Neural cell (in vitro differentiated cells): Measurements from ENCODE around the gene MYO1H. TPM values are rescaled to one million over a fixed set of nuclear protein-coding genes. Genes with fewer than 3 reads are reported as not detected.

Source experiments
- H2AFZ ChIP-seq: fragments of 200-600, 300-800 bp; sonication (generic), shearing (Covaris generic); 2 replicates; pipeline ENCODE4 v1.6.0; 2014; ENCODE audit warnings: low read depth, mild to moderate bottlenecking, antibody characterized with exemption, low read length, moderate library complexity
- H3F3A ChIP-seq: fragments of 200-600 bp; shearing (Covaris generic); 2 replicates; pipeline ENCODE4 v1.6.1; 2016; ENCODE audit warnings: mild to moderate bottlenecking, moderate library complexity, mixed read lengths, antibody characterized with exemption, low read length; ENCODE audit not compliant: insufficient read depth, poor library complexity, severe bottlenecking
- H3K27ac ChIP-seq: fragments of 200-600, 300-800 bp; sonication (generic), shearing (Covaris generic); 2 replicates; pipeline ENCODE4 v1.5.1; 2014; ENCODE audit warnings: mild to moderate bottlenecking, low read length, moderate library complexity
- H3K27me3 ChIP-seq: fragments of 300-800, 200-600 bp; sonication (generic), shearing (Covaris generic); 2 replicates; pipeline ENCODE4 v1.6.0; 2014; ENCODE audit warnings: mild to moderate bottlenecking, low read depth, low read length, moderate library complexity; ENCODE audit not compliant: insufficient read depth
- H3K36me3 ChIP-seq: fragments of 300-800, 200-600 bp; sonication (generic), shearing (Covaris generic); 2 replicates; pipeline ENCODE4 v1.5.1; 2014; ENCODE audit warnings: mild to moderate bottlenecking, antibody characterized with exemption, low read length, moderate library complexity; ENCODE audit not compliant: insufficient read depth
- H3K4me2 ChIP-seq: fragments of 300-800, 200-600 bp; sonication (generic), shearing (Covaris generic); 2 replicates; pipeline ENCODE4 v1.6.0; 2014; ENCODE audit warnings: mild to moderate bottlenecking, low read length
- H3K4me3 ChIP-seq: fragments of 300-800, 200-600 bp; sonication (generic), shearing (Covaris generic); 2 replicates; pipeline ENCODE4 v1.5.1; 2014; ENCODE audit warnings: mild to moderate bottlenecking, low read length, moderate library complexity
- H3K79me2 ChIP-seq: fragments of 200-600 bp; shearing (Covaris generic); replicated peaks from 2 replicates; pipeline ENCODE4 v1.6.0; 2014; ENCODE audit warnings: mild to moderate bottlenecking, low read length, moderate library complexity; ENCODE audit not compliant: insufficient read depth
- H3K9ac ChIP-seq: fragments of 300-800, 200-600 bp; sonication (generic), shearing (Covaris generic); 2 replicates; pipeline ENCODE4 v1.6.1; 2016; ENCODE audit warnings: mild to moderate bottlenecking, low read length, mixed read lengths
- H3K9me2 ChIP-seq: fragments of 200-600 bp; shearing (Covaris generic); 2 replicates; pipeline ENCODE4 v1.6.1; 2016; ENCODE audit warnings: mild to moderate bottlenecking, low read length, mixed read lengths; ENCODE audit not compliant: insufficient read depth
- H3K9me3 ChIP-seq: fragments of 200-600, 300-800 bp; sonication (generic), shearing (Covaris generic); 2 replicates; pipeline ENCODE4 v1.6.1; 2016; ENCODE audit warnings: mild to moderate bottlenecking, mixed run types, low read length, moderate library complexity, mixed read lengths
- H4K20me1 ChIP-seq: fragments of 200-600 bp; shearing (Covaris generic); 2 replicates; pipeline ENCODE4 v1.6.1; 2016; ENCODE audit warnings: mild to moderate bottlenecking, mixed run types; ENCODE audit not compliant: insufficient read depth
- CTCF ChIP-seq: fragments of 450-650 bp; IDR thresholded peaks from 2 replicates; pipeline ENCODE4 v1.5.1; 2014; ENCODE audit warnings: antibody characterized with exemption, mild to moderate bottlenecking, moderate library complexity; ENCODE audit not compliant: poor library complexity, severe bottlenecking
- EP300 ChIP-seq: fragments of 450-650 bp; conservative IDR thresholded peaks from 2 replicates; pipeline ENCODE4 v1.6.1; 2014; ENCODE audit warnings: antibody characterized with exemption, mild to moderate bottlenecking, moderate library complexity; ENCODE audit not compliant: poor library complexity, severe bottlenecking
- EZH2 ChIP-seq: fragments of 200-600, 300-800 bp; shearing (Covaris generic), sonication (generic); IDR thresholded peaks from 2 replicates; pipeline ENCODE4 v1.6.1; 2014; ENCODE audit warnings: antibody characterized with exemption, low read length, borderline replicate concordance, mild to moderate bottlenecking; ENCODE audit not compliant: insufficient read depth, poor library complexity, severe bottlenecking
- MXI1 ChIP-seq: fragments of 450-650 bp; conservative IDR thresholded peaks from 2 replicates; pipeline ENCODE4 v1.6.1; 2014; ENCODE audit warnings: antibody characterized with exemption, mild to moderate bottlenecking; ENCODE audit not compliant: poor library complexity, severe bottlenecking
- POLR2AphosphoS5 ChIP-seq: IDR thresholded peaks from 2 replicates; pipeline ENCODE4 v1.6.1; 2012
- RAD21 ChIP-seq: fragments of 450-650 bp; conservative IDR thresholded peaks from 2 replicates; pipeline ENCODE4 v1.6.1; 2014; ENCODE audit warnings: antibody characterized with exemption, mild to moderate bottlenecking, moderate library complexity
- REST ChIP-seq: IDR thresholded peaks from 2 replicates; pipeline ENCODE4 v1.6.1; 2012; ENCODE audit warnings: borderline replicate concordance
- SMC3 ChIP-seq: fragments of 450-650 bp; conservative IDR thresholded peaks from 2 replicates; pipeline ENCODE4 v1.6.1; 2014; ENCODE audit warnings: antibody characterized with exemption, mild to moderate bottlenecking, moderate library complexity; ENCODE audit not compliant: poor library complexity
- TAF1 ChIP-seq: IDR thresholded peaks from 2 replicates; pipeline ENCODE4 v1.6.1; 2012; ENCODE audit warnings: low read depth
- polyA plus RNA-seq: library from polyadenylated mRNA; depleted of rRNA; stranded (reverse); fragments of >200 nt; gene quantifications from 2 replicates; pipeline ENCODE4 v1.2.3, GENCODE V29; 2014

The MYO1H gene
- polyA plus RNA-seq, 1 donor from 2014 or later, result 10.6 TPM

- Histone ChIP-seq H3K4me3 (no peak overlapping the region), H3F3A (no peaks in the 10 kb centered on the region), H3K9ac (no peak overlapping the region), H2AFZ (no peak overlapping the region), H3K4me2 (no peak overlapping the region), H3K9me3 (no peaks in the 10 kb centered on the region), H3K27ac (no peak overlapping the region), H3K9me2 (no peaks in the 10 kb centered on the region), H4K20me1 (no peaks in the 10 kb centered on the region), H3K79me2 (no peaks in the 10 kb centered on the region), H3K27me3 (no peaks in the 10 kb centered on the region), H3K36me3 (no peaks in the 10 kb centered on the region)
- TF ChIP-seq CTCF (no peak), EP300 (no peak), MXI1 (no peak), REST (no peak), SMC3 (no peak), TAF1 (no peak), RAD21 (no peak), POLR2AphosphoS5 (no peak)
Observed at GRCh38 chr12:109345428-109345827, 2.3 kb upstream of the MYO1H start.

DNA sequence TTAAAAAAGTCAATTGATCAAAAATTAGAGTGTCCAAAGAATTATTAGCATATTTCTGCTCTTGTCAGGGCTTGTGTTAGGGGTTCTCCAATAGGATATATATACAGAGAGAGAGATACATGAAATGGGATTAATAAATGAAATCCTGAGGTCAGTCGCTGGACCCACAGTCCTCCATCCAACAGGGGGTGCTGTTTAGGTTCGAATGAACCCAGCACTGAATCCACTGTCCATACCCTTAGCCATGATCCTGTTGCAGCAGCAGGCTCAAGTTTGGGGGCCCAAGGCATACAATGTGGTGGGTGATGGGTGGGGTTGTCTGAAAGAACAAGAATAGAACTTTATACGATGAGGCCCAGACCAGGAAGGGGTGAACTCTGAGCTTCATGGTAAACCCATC is 780 bp upstream of the MYO1H start:
- H3K27me3 ChIP-seq, result no peaks in the 10 kb centered on the region
- no peaks in the 10 kb centered on the region for H3F3A ChIP-seq
- H3K9me3 ChIP-seq, result no peaks in the 10 kb centered on the region
- no peaks in the 10 kb centered on the region for H3K36me3 ChIP-seq
- no peak overlapping the region for H3K4me2 ChIP-seq
- TF ChIP-seq POLR2AphosphoS5, result no peak
- TF ChIP-seq TAF1, result no peak
- no peak for TF ChIP-seq EZH2
- TF ChIP-seq RAD21, result no peak
- TF ChIP-seq EP300, result no peak
- TF ChIP-seq SMC3, result no peak
- no peak for TF ChIP-seq MXI1
- TF ChIP-seq CTCF, result no peak
- no peak for TF ChIP-seq REST
- H4K20me1 ChIP-seq, result no peaks in the 10 kb centered on the region
- no peak overlapping the region for H3K9ac ChIP-seq
- H2AFZ ChIP-seq, result no peak overlapping the region
- no peak overlapping the region for H3K27ac ChIP-seq
- no peak overlapping the region for H3K4me3 ChIP-seq
- H3K9me2 ChIP-seq, result no peaks in the 10 kb centered on the region
- no peaks in the 10 kb centered on the region for H3K79me2 ChIP-seq
